SU-DHL-6 (cell line): ENCODE results near the gene DES.

Source experiments
- H2AFZ ChIP-seq: fragments of 200-600 bp; sonication (generic); 2 replicates; pipeline ENCODE4 v1.6.1; 2014; ENCODE audit warnings: low read depth, mild to moderate bottlenecking, moderate library complexity, mixed read lengths, antibody characterized with exemption, low read length; ENCODE audit not compliant: severe bottlenecking
- H3F3A ChIP-seq: fragments of 200-600 bp; shearing (Covaris generic); 2 replicates; pipeline ENCODE4 v1.6.0; 2016; ENCODE audit warnings: antibody characterized with exemption, mild to moderate bottlenecking; ENCODE audit not compliant: insufficient read depth
- H3K27ac ChIP-seq: fragments of 200-600 bp; sonication (generic); 2 replicates; pipeline ENCODE4 v1.5.1; 2016; ENCODE audit warnings: low read depth, mild to moderate bottlenecking, low read length, moderate library complexity, mixed read lengths
- H3K27me3 ChIP-seq: fragments of 200-600 bp; sonication (generic), shearing (Covaris generic); 2 replicates; pipeline ENCODE4 v1.6.0; 2014; ENCODE audit warnings: mild to moderate bottlenecking, low read length
- H3K36me3 ChIP-seq: fragments of 200-600 bp; sonication (generic); 2 replicates; pipeline ENCODE4 v1.6.1; 2014; ENCODE audit warnings: mild to moderate bottlenecking, low read length, mixed read lengths
- H3K4me2 ChIP-seq: fragments of 300-600, 200-600 bp; shearing (Covaris generic), sonication (generic); 2 replicates; pipeline ENCODE4 v1.6.0; 2014; ENCODE audit warnings: low read length, low read depth, mild to moderate bottlenecking; ENCODE audit not compliant: poor library complexity, severe bottlenecking
- H3K4me3 ChIP-seq: fragments of 200-600 bp; sonication (generic); 2 replicates; pipeline ENCODE4 v1.5.1; 2014; ENCODE audit warnings: antibody characterized with exemption, low read length, mild to moderate bottlenecking, mixed read lengths; ENCODE audit not compliant: insufficient read depth, poor library complexity, severe bottlenecking
- H3K79me2 ChIP-seq: fragments of 200-600 bp; sonication (generic); 2 replicates; pipeline ENCODE4 v1.6.1; 2014; ENCODE audit warnings: mild to moderate bottlenecking, low read length, moderate library complexity; ENCODE audit not compliant: insufficient read depth
- H3K9ac ChIP-seq: fragments of 200-600 bp; sonication (generic); 2 replicates; pipeline ENCODE4 v1.7.0; 2014; ENCODE audit warnings: mild to moderate bottlenecking, low read length
- H3K9me2 ChIP-seq: fragments of 200-600 bp; sonication (generic); replicated peaks from 2 replicates; pipeline ENCODE4 v1.6.1; 2014; ENCODE audit warnings: low read length; ENCODE audit not compliant: insufficient read depth
- H3K9me3 ChIP-seq: fragments of 200-600 bp; sonication (generic); 2 replicates; pipeline ENCODE4 v1.6.1; 2014; ENCODE audit warnings: low read length, mixed read lengths; ENCODE audit not compliant: insufficient read depth
- H4K20me1 ChIP-seq: fragments of 200-600 bp; sonication (generic); 2 replicates; pipeline ENCODE4 v1.6.1; 2014; ENCODE audit warnings: low read depth, mild to moderate bottlenecking, antibody characterized with exemption, low read length, moderate library complexity, mixed read lengths
- CTCF ChIP-seq: fragments of 200-600 bp; sonication (generic); IDR thresholded peaks from one replicate; pipeline ENCODE4 v1.5.1; 2017; ENCODE audit warnings: antibody characterized with exemption, mild to moderate bottlenecking, low read length, moderate library complexity; ENCODE audit not compliant: insufficient read depth, poor library complexity, severe bottlenecking
- EZH2phosphoT487 ChIP-seq: fragments of 200-600 bp; sonication (generic), shearing (Covaris generic); conservative IDR thresholded peaks from 2 replicates; pipeline ENCODE4 v1.6.1; 2018; ENCODE audit warnings: mild to moderate bottlenecking, antibody characterized with exemption, low read length, moderate library complexity, mixed read lengths

DES gene

GRCh38 chr2:219429958-219430606 is 11.9 kb downstream of the DES start:
- Histone ChIP-seq H3K27ac (no peak overlapping the region), H3K9me3 (no peaks in the 10 kb centered on the region), H2AFZ (no peak overlapping the region), H3K36me3 (no peaks in the 10 kb centered on the region), H3K9me2 (no peaks in the 10 kb centered on the region), H3K9ac (no peak overlapping the region), H3K4me3 (no peak overlapping the region), H4K20me1 (no peaks in the 10 kb centered on the region), H3K4me2 (no peak overlapping the region), H3K79me2 (no peaks in the 10 kb centered on the region), H3F3A (no peaks in the 10 kb centered on the region), H3K27me3 (no peaks in the 10 kb centered on the region)
- no peak for TF ChIP-seq EZH2phosphoT487
- no peak for TF ChIP-seq CTCF

GRCh38 chr2:219430633-219431615 is 12.7 kb downstream of the DES start:
- TF ChIP-seq CTCF (no peak), EZH2phosphoT487 (no peak)
- Histone ChIP-seq H3K36me3 (no peaks in the 10 kb centered on the region), H3K4me3 (no peak overlapping the region), H3K27ac (no peak overlapping the region), H3K9me2 (no peaks in the 10 kb centered on the region), H2AFZ (no peak overlapping the region), H3K9me3 (no peaks in the 10 kb centered on the region), H4K20me1 (no peaks in the 10 kb centered on the region), H3F3A (no peaks in the 10 kb centered on the region), H3K27me3 (no peaks in the 10 kb centered on the region), H3K79me2 (no peaks in the 10 kb centered on the region), H3K4me2 (no peak overlapping the region), H3K9ac (no peak overlapping the region)

- Histone ChIP-seq H3K79me2 (no peaks in the 10 kb centered on the region), H3K27me3 (no peaks in the 10 kb centered on the region), H4K20me1 (no peaks in the 10 kb centered on the region), H3F3A (no peaks in the 10 kb centered on the region), H3K9ac (no peak overlapping the region), H3K27ac (no peak overlapping the region), H3K9me2 (no peaks in the 10 kb centered on the region), H3K36me3 (no peaks in the 10 kb centered on the region), H2AFZ (no peak overlapping the region), H3K4me3 (no peak overlapping the region), H3K9me3 (no peaks in the 10 kb centered on the region), H3K4me2 (no peak overlapping the region)
- peak; percentile 48 for TF ChIP-seq CTCF
- no peak for TF ChIP-seq EZH2phosphoT487
Observed at GRCh38 chr2:219433666-219434467, 15.7 kb downstream of the DES start.
